Heart left ventricle (tissue), 16 donors: ENCODE results near the gene YPEL2. TPM values are rescaled to one million over a fixed set of nuclear protein-coding genes. Genes with fewer than 3 reads are reported as not detected.

Source experiments
- ATAC-seq, 4 donors: fragments of 200-7000 bp; cut with Tn5 transposase; one replicate each; pipeline ENCODE4 v1.9.1; 2020 to 2022; ENCODE audit warnings: moderate library complexity in 4 of 4, mild to moderate bottlenecking in 3 of 4, moderate number of reproducible peaks in 1 of 4
- DNase-seq, 5 donors: peaks; one replicate each; pipeline ENCODE4 v3.0.0-alpha.2; 2020
- H3K27ac ChIP-seq, 12 donors: fragments of 200-600 bp; sonication (generic) in 4 of 12; one replicate each; pipeline versions ENCODE4 v1.5.0 to v1.8.0; 2016 to 2022; ENCODE audit warnings: mild to moderate bottlenecking in 2 of 12
- H3K27me3 ChIP-seq, 9 donors: fragments of 200-600 bp; sonication (generic) in 2 of 9; one replicate each; pipeline versions ENCODE4 v1.5.1 to v1.8.0; 2016 to 2022; ENCODE audit warnings: mild to moderate bottlenecking in 3 of 9
- H3K36me3 ChIP-seq, 9 donors: fragments of 200-600 bp; sonication (generic) in 2 of 9; one replicate each; pipeline versions ENCODE4 v1.5.0 to v1.8.0; 2018 to 2022; ENCODE audit warnings: mild to moderate bottlenecking in 2 of 9
- H3K4me1 ChIP-seq, 12 donors: fragments of 200-600 bp; sonication (generic) in 4 of 12; one replicate each; pipeline versions ENCODE4 v1.5.0 to v1.8.0; 2016 to 2022; ENCODE audit warnings: mild to moderate bottlenecking in 3 of 12
- H3K4me3 ChIP-seq, 12 donors: fragments of 200-600 bp; sonication (generic) in 4 of 12; one replicate each; pipeline versions ENCODE4 v1.5.0 to v1.8.0; 2017 to 2022; ENCODE audit warnings: mild to moderate bottlenecking in 9 of 12, moderate library complexity in 4 of 12
- H3K9me3 ChIP-seq, 12 donors: fragments of 200-600 bp; sonication (generic) in 4 of 12; one replicate each; pipeline versions ENCODE4 v1.5.0 to v1.8.0; 2016 to 2022; ENCODE audit warnings: mild to moderate bottlenecking in 1 of 12
- POLR2A ChIP-seq, 2 donors: fragments of 450-650 bp; IDR thresholded peaks; one replicate each; pipeline ENCODE4 v1.6.1; 2017; ENCODE audit warnings: antibody characterized with exemption in 2 of 2, mild to moderate bottlenecking in 2 of 2, moderate library complexity in 2 of 2
- WGBS, 4 donors: extraction: QIAGEN DNeasy Blood & Tissue Kit in 2 of 4; methylation state at CpG; one replicate each; pipeline versions ENCODE4 v1.1.5 to v1.1.7; 2013 to 2018; 5-methylcytosine and 5-hydroxymethylcytosine counted together
- intact Hi-C, 10 donors: fragments of 100-400 bp; cut with DNase I; formaldehyde crosslinking; loops; one replicate each; pipeline versions ENCODE4 v1.11.1 to v1.14.2; 2022
- polyA plus RNA-seq, 2 donors: library from polyadenylated mRNA; stranded (reverse); fragments of 200-250 nt; gene quantifications; one replicate each; pipeline ENCODE4 v1.2.3, GENCODE V29; 2013
- total RNA-seq, 9 donors: library from RNA; depleted of rRNA in 2 of 9; stranded (reverse); fragments of >200 nt in 2 of 9; fragmentation: NEBNext Ultra II Directional in 3 of 9; extraction: Animal tissue kit (Norgen Biotek cat#: 25700) in 3 of 9; gene quantifications; one replicate each; pipeline versions ENCODE4 v1.1.0 to v1.2.4, GENCODE V29; 2016 to 2023
- TF ChIP-seq, protein P1 (sequence below), 12 donors: fragments of 200-600 bp; sonication (generic) in 4 of 12; IDR thresholded peaks; one replicate each; pipeline versions ENCODE4 v1.5.0 to v1.8.0; 2018 to 2022; ENCODE audit warnings: antibody characterized with exemption in 12 of 12, mild to moderate bottlenecking in 5 of 12
- donor health status: ischemic (EF 13 %, LVEDD 7.1; RV severe dilation, severe dysfunction).
- donor health status: healthy with polysubstance abuse.
- donor health status: DM: no; HTN: yes; CAD: no.
- donor health status: DM: no; HTN: no; CAD: no.
- donor health status: ischemic (EF 25% LVEDD 6.9; RV normal size, moderate dysfunction).
- donor health status: ischemic (EF 25% LVEDD 5.7; RV mildly dilated, moderate dysfunction).
- donor health status: healthy.
- donor health status: DM: yes; HTN: yes; CAD: no.
- donor health status: ischemic (EF 35%, LVEDD 5.7; RV mildly dilated, moderate dysfunction).
- donor health status: nonischemic (EF 11% LVEDD 7.7; RV severe dilation, severe dysfunction).
- donor health status: DM: yes; HTN: yes; CAD: no.
- donor health status: PGD.
- donor health status: ischemic (EF 29% LVEDD 5.4; RV normal size, mild dysfunction).
- donor health status: nonischemic (EF 23%, LVEDD 6.1; RV moderate dilation, normal function).

Gene YPEL2
- total and polyA plus RNA-seq, 11 donors, result 11.6 to 65.5 (median 33.9) TPM

DNA sequence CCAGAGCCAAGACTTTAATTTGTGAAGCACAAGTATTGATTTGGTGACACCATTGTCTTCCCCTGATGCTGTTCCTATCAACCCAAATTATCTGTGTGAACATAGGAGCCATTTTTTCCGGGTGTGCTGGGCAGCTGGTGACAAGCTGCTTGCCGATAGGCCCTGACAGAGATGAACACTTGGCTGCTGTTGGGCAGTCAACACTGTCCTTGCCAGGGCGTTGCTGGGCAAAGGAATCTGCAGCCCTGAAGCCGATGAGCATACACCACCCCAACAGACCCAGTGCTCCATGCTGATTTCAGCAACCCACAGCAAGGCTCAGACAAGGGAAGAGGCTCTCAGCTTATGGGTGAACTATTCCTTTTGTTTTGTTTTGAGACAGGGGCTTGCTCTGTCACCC lies 105.4 kb downstream of the YPEL2 start:
- H3K4me3 ChIP-seq, result no peak overlapping the region
- no peaks in the 10 kb centered on the region for H3K27me3 ChIP-seq
- ATAC-seq (peak; percentile 84 to 91 (median 86)), DNase-seq (peak; percentile 63 to 79 (median 72))
- intact Hi-C loops, result loop anchor here in 2 of 10 donors (1.0 to 5.0 kb wide), 3 partner anchors 50 to 126 kb away; no protein-coding TSS in a partner anchor
- WGBS, 4 donors, result 33 to 63% (median 59%) methylated on average over 2 to 4 of the region's 4 CpGs
- no peaks in the 10 kb centered on the region for H3K36me3 ChIP-seq
- TF ChIP-seq, protein P1, sequence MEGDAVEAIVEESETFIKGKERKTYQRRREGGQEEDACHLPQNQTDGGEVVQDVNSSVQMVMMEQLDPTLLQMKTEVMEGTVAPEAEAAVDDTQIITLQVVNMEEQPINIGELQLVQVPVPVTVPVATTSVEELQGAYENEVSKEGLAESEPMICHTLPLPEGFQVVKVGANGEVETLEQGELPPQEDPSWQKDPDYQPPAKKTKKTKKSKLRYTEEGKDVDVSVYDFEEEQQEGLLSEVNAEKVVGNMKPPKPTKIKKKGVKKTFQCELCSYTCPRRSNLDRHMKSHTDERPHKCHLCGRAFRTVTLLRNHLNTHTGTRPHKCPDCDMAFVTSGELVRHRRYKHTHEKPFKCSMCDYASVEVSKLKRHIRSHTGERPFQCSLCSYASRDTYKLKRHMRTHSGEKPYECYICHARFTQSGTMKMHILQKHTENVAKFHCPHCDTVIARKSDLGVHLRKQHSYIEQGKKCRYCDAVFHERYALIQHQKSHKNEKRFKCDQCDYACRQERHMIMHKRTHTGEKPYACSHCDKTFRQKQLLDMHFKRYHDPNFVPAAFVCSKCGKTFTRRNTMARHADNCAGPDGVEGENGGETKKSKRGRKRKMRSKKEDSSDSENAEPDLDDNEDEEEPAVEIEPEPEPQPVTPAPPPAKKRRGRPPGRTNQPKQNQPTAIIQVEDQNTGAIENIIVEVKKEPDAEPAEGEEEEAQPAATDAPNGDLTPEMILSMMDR (IDR thresholded peaks at IDR 0.05), result no peak
- no peak for TF ChIP-seq POLR2A (IDR thresholded peaks at IDR 0.05)
- peaks cover 0 to 7% (median 0%) of the 10 kb centered on the region in 12 donors for H3K9me3 ChIP-seq
- H3K27ac ChIP-seq, result peak overlapping the region in 10 of 12 donors; percentile 14 to 87 (median 64)
- peaks cover 0 to 86% (median 32%) of the 10 kb centered on the region in 12 donors for H3K4me1 ChIP-seq

DNA sequence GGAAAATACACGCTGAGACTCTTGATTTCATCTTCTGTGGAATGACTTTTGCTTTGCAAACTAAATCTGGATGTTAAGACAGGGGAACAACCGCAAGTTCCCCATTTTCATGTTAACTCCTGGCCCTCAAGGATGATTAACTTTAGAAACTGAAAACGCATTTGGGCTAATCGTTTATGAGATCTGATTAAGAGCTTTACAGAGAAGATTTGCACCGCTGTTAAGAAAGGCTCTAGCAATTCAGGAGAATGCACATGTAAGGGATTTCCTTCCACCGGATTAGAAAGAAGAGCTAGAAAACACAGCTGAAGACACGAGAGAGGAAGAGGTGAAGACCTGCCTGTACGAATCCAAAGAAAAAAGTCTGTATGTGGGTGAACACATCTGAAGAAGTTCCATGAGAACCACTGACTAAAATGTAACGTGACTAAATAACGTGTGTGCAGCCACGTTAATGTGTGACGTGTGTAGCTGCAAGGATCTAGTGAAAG lies 106.4 kb downstream of the YPEL2 start:
- H3K4me1 ChIP-seq, result peaks cover 0 to 84% (median 32%) of the 10 kb centered on the region in 12 donors
- DNase-seq (no peak), ATAC-seq (no peak)
- peak overlapping the region in 8 of 12 donors; percentile 14 to 87 (median 72) for H3K27ac ChIP-seq
- H3K27me3 ChIP-seq, result no peaks in the 10 kb centered on the region
- no peak for TF ChIP-seq POLR2A (IDR thresholded peaks at IDR 0.05)
- TF ChIP-seq, protein P1 (IDR thresholded peaks at IDR 0.05), result no peak
- H3K4me3 ChIP-seq, result peak overlapping the region in 1 of 12 donors; percentile 0
- H3K36me3 ChIP-seq, result no peaks in the 10 kb centered on the region
- H3K9me3 ChIP-seq, result peaks cover 0 to 2% (median 0%) of the 10 kb centered on the region in 12 donors
- WGBS, 4 donors, result 55 to 62% (median 61%) methylated on average over 12 of the region's 12 CpGs
- intact Hi-C loops, result loop anchor here in 2 of 10 donors (1.0 to 5.0 kb wide), 3 partner anchors 51 to 127 kb away; no protein-coding TSS in a partner anchor

DNA sequence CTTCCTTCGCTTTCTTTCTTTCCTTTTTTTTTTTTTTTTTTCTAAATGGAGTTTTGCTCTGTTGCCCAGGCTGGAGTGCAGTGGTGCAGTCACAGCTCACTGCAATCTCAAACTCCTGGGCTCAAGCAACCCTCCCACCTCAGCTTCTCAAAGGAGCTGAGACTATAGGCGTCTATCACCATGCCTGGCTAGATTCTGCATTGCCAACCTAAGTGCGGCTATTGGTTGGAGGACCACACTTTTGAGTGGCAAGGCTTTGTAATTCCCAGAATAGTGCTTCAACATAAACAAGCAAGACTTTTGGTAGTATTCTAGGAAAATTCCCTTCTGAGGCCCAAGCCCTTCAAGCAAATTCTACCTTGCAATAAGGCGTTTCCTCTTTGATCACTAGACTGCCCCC lies 107.8 kb downstream of the YPEL2 start:
- no peaks in the 10 kb centered on the region for H3K27me3 ChIP-seq
- peak overlapping the region in 11 of 12 donors; percentile 48 to 89 (median 74) for H3K27ac ChIP-seq
- peaks cover 0 to 73% (median 32%) of the 10 kb centered on the region in 12 donors for H3K4me1 ChIP-seq
- H3K36me3 ChIP-seq, result no peaks in the 10 kb centered on the region
- no peak overlapping the region for H3K4me3 ChIP-seq
- TF ChIP-seq, protein P1 (IDR thresholded peaks at IDR 0.05), result no peak
- 69 to 76% (median 71%) methylated on average over 4 of the region's 4 CpGs for WGBS, 4 donors
- no peaks in the 10 kb centered on the region for H3K9me3 ChIP-seq
- intact Hi-C loops, result loop anchor here in 2 of 10 donors (5.0 kb wide), 2 partner anchors 52 to 72 kb away; no protein-coding TSS in a partner anchor
- DNase-seq, result no peak
- ATAC-seq, result no peak

DNA sequence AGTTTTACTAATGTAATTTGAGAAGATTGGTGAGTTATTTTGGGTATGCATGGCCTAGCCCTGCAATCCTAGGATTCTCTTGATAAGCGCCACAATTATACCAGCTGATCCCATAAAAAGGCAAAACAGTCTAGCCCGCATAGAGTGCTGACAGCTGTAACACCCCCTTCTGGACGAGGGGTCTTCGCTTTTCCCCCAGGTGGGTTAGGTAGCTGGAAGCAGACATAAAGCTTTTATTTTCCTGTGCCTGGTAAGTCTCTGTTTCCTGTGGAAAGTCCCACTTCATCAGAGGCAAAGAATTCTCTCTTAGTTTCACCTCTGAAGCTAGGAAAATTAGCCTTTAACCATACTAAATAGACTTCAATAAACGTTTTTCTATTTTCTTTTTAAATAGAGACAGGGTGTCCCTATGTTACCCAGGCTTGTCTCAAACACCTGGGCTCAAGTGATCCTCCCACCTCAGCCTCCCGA lies 108.3 kb downstream of the YPEL2 start:
- ATAC-seq (no peak), DNase-seq (no peak)
- WGBS, 4 donors, result 32 to 40% (median 33%) methylated on average over 6 of the region's 6 CpGs
- peaks cover 0 to 68% (median 32%) of the 10 kb centered on the region in 12 donors for H3K4me1 ChIP-seq
- no peaks in the 10 kb centered on the region for H3K27me3 ChIP-seq
- H3K36me3 ChIP-seq, result no peaks in the 10 kb centered on the region
- H3K4me3 ChIP-seq, result no peak overlapping the region
- intact Hi-C loops, result loop anchor here (1.0 to 5.0 kb wide), 10 partner anchors 52 to 217 kb away; partner anchors contain the start of gene GDPD1 (in 1 of the 10)
- H3K27ac ChIP-seq, result peak overlapping the region; percentile 48 to 89 (median 73)
- H3K9me3 ChIP-seq, result no peaks in the 10 kb centered on the region
- no peak for TF ChIP-seq POLR2A (IDR thresholded peaks at IDR 0.05)
- TF ChIP-seq, protein P1 (IDR thresholded peaks at IDR 0.05), result peak in 1 of 12 donors; percentile 8
